Amniotic stem cell (primary cell): ENCODE measurements around the gene CALCOCO2.
"Not testable (repeated sequence)": the region's sequence is repeated elsewhere in the genome, so short reads cannot be mapped to it uniquely, and the experiment has no call there.

Experiments
- DNase-seq: peaks from one replicate; lab custom pipeline; 2025; lab: John Stamatoyannopoulos, UW

CALCOCO2 gene

DNA sequence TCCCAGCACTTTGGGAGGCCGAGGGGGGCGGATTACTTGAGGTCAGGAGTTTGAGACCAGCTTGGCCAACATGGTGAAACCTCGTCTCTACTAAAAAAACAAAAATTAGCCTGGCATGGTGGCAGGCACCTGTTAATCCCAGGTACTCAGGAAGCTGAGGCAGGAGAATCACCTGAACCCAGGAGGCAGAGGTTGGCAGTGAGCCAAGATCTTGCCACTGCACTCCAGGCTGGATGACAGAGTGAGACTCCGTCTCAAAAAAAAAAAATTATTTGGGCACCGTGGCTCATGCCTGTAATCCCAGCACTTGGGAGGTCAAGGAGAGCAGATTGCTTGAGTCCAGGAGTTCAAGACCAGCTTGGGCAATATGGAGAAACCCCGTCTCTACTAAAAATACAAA is 9.9 kb upstream of the CALCOCO2 start:
- not testable (repeated sequence) for DNase-seq

GRCh38 chr17:48825446-48826381 is 5.1 kb upstream of the CALCOCO2 start:
- no peak for DNase-seq

GRCh38 chr17:48831549-48831883 is 681 bp downstream of the CALCOCO2 start:
- DNase-seq: no peak

DNA sequence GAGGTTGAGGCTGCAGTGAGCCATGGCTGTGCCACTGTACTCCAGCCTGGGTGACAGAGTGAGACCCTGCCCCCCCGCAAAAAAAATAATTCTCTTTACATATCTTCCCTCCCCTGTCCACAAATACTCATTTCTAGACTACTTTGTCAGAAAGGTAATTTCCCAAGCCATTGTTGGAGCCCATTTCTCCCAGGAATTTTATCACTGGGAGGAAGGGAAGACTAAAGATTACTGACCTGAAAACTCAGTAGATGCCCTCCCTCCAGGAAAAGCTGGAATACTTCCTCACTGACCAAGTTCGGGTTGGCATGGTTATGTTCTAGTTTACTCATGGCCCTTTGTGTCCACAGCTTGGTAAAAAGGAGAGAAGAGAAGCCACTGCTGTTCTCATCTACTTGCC is 4.1 kb downstream of the CALCOCO2 start:
- no peak for DNase-seq

DNA sequence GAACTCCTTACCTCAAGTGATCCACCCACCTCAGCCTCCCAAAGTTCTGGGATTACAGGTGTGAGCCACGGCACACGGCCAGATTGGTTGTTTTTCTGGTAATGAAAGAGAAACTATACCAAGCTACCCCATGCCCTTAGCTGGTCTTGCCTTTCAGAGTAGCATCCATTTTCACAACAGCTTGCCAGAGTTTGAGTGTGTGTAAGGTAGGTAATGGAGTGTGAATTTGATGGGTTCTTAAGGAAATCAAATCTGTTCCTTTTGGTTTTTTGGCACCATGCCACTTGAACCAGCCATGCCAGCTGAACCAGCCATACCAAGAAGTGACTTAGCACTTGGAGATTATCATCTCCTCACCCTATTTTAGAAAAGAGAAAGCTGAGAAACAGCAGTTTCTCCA is 5.1 kb downstream of the CALCOCO2 start:
- no peak for DNase-seq

GRCh38 chr17:48837458-48837857 is 6.6 kb downstream of the CALCOCO2 start:
- not testable (repeated sequence) for DNase-seq

- no peak for DNase-seq
These were observed 9.6 kb downstream of the CALCOCO2 start for GRCh38 chr17:48840441-48840840.

DNA sequence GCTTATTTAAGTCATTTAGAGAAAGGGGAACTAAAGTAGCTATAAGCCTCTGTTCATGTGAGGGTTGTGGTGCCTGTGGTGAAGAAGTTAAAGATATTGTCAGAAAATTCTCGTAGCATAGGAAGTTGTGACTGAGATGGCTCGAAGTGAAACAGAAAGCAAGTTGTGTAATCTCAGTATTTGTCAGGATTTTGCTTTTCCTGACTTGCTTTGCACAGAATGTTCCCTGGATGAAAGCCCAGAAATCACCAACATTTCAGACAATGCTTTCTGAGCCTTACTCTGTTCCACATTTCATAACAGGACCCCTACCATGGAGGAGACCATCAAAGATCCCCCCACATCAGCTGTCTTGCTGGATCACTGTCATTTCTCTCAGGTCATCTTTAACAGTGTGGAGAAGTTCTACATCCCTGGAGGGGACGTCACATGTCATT is 10.6 kb downstream of the CALCOCO2 start:
- no peak for DNase-seq

GRCh38 chr17:48842746-48843145 is 11.9 kb downstream of the CALCOCO2 start:
- DNase-seq: no peak

- no peak for DNase-seq
These were observed 12.5 kb downstream of the CALCOCO2 start for GRCh38 chr17:48843187-48843900.

GRCh38 chr17:48850792-48851323 is 20.0 kb downstream of the CALCOCO2 start:
- DNase-seq: no peak

- no peak for DNase-seq
These were observed 24.1 kb downstream of the CALCOCO2 start for GRCh38 chr17:48854774-48855476.

DNA sequence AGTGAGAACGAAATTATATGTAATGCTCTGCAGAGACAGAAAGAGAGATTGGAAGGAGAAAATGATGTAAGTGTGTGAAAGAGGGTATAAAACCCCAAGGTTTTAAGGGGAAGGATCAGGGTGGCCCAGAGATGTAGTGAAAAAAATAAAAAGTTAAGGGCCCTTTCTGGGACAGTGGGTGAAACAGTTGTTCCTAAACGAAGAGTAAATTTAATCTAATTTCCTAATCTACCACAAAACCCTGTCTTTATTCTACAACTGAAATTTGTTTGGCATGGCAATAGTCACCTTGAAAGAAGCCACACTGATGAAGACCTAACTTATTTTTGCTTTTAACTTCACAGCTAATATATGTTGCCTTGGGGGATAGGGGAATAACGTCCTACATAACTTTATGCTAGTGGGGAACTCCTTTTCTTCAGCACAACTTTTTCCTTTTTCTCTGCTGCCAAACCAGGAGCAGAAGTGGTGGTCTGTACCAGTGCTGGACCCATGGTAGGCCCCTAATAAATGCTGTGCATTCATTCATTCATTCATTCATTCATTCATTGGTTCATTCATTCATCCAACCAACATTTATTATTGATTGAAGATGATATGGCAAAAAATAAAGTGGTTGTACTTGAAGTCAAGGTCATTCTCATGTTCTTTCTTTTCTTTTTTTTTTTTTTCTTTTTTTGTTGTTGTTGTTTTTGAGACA is 25.4 kb downstream of the CALCOCO2 start:
- no peak for DNase-seq

GRCh38 chr17:48860034-48860433 is 29.2 kb downstream of the CALCOCO2 start:
- no peak for DNase-seq

DNA sequence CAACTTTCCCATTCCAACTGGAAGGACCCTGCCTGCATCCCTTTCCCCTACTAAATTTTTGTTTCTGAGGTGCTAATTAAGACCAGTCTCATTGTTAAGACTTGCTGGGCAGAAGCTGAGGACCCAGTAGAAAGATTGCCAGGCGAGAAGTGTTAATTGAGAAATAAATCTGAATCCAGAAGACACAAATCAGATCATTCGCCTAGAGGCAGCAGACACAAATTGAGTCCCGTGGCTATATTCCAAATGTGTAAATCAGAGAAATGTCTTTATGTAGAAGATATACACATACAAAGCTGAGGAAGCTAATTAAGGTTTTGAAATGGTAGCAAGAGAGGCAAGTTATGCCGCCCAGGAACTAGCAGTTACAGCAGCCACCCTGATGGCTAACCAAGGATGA is 29.6 kb downstream of the CALCOCO2 start:
- no peak for DNase-seq

DNA sequence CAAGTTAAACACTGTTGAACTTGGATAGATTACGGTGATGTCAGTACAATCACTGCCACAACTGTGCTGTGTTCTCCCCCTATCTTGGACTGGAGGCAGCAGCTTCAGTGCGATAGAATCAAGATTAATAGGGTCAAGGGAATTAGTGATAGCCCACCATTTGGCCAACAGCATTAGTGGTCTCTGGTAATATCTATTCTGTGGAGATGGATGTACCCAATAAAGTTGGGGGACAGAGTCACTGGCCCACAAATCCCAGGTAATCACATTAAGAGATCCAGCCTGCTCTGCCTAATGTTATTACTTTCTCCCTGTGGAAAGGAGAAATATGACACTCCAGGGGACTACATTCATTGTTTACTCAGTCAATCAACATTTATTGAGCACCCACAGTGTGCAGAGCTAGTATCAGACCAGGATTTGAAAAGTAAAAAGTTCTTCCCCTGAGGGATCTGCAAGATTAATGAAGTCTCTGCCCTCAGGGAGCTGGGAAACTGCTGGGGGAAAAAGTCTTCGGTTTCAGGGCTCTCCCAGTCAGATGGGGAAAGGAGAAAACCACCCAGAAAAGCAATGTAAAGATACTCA is 38.2 kb downstream of the CALCOCO2 start:
- no peak for DNase-seq

DNA sequence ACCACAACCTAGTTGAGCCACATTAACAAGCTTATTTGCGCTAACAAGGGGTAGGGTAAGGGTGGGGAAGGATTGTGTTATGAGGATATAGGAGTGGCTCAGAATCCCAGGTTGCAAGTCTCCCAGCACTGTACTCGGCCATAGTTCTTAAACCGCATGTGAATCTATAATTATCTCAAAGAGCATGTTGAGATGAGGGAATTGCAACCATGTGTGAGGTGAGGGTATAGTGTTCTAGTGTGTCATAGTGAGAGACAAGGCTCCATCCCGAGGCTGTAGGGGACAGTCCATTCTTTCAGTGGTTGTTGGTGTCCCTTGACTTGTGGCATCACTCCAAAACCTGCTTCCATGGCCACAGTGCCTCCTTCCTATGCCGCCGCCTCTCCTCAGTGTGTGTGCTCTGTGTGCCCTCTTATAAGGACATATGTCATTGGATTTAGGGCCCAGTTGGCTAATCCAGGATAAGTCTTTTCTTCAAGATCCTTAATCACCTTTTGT is 39.0 kb downstream of the CALCOCO2 start:
- DNase-seq: no peak

- DNase-seq: no peak
These were observed 40.3 kb downstream of the CALCOCO2 start for GRCh38 chr17:48871035-48871550.

GRCh38 chr17:48871551-48872351 is 40.9 kb downstream of the CALCOCO2 start:
- no peak for DNase-seq

GRCh38 chr17:48872409-48872808 is 41.6 kb downstream of the CALCOCO2 start:
- DNase-seq: not testable (repeated sequence)
